Fibroblast of lung (primary cell): ENCODE data around the gene GPX2.

ENCODE experiments used
- CTCF ChIP-seq, 2 donors: IDR thresholded peaks in 1 of 2; conservative IDR thresholded peaks in 1 of 2; 1 replicate in 1 of 2; 2 replicates in 1 of 2; pipeline ENCODE4 v1.5.1; 2011 to 2012; ENCODE audit warnings: low read length in 2 of 2, control low read depth in 1 of 2, inconsistent platforms in 1 of 2, low read depth in 1 of 2, mild to moderate bottlenecking in 1 of 2
- EZH2 ChIP-seq: IDR thresholded peaks from 2 replicates; pipeline ENCODE4 v1.5.1; 2012; ENCODE audit warnings: low read length, control low read depth, mild to moderate bottlenecking; ENCODE audit errors: missing control alignments

GRCh38 chr14:64914237-64915028, 28.1 kb downstream of the GPX2 start, which contains the start of gene CHURC1:
- no peak for TF ChIP-seq CTCF (conservative IDR thresholded peaks at IDR 0.05 in 1 of 2, IDR thresholded peaks at IDR 0.05 in 1 of 2; ENCODE audit: low read depth in 1 of 2, low read length in 2 of 2)
- no peak for TF ChIP-seq EZH2
